Measurements from ENCODE around the gene SEMA4B.
"Not testable (repeated sequence)": the region's sequence is repeated elsewhere in the genome, so short reads cannot be mapped to it uniquely, and the experiment has no call there.

The SEMA4B gene

GRCh38 chr15:90184119-90184785 is 16.9 kb upstream of the SEMA4B start:
- DNase-seq: peak in 2 of 5 experiments; percentile 21 to 35

- DNase-seq: peak; percentile 27 to 67 (median 46)
These were observed 16.1 kb upstream of the SEMA4B start for GRCh38 chr15:90184786-90185704.

- no peak for DNase-seq
These were observed 13.8 kb upstream of the SEMA4B start for GRCh38 chr15:90187257-90187868.

- DNase-seq: not testable (repeated sequence)
These were observed 13.1 kb upstream of the SEMA4B start for GRCh38 chr15:90188065-90188464.

- no peak for DNase-seq
These were observed 12.0 kb upstream of the SEMA4B start for GRCh38 chr15:90188914-90189748.

GRCh38 chr15:90189781-90190467 is 11.2 kb upstream of the SEMA4B start:
- DNase-seq: no peak

- no peak for DNase-seq
These were observed 10.4 kb upstream of the SEMA4B start for GRCh38 chr15:90190606-90191343.

- no peak for DNase-seq
These were observed 9.8 kb upstream of the SEMA4B start for GRCh38 chr15:90191344-90191687.

- peak in 2 of 5 experiments; percentile 9 to 79 for DNase-seq
These were observed 9.2 kb upstream of the SEMA4B start for GRCh38 chr15:90191794-90192509.

GRCh38 chr15:90192961-90193786 is 8.0 kb upstream of the SEMA4B start:
- no peak for DNase-seq

- DNase-seq: no peak
These were observed 6.5 kb upstream of the SEMA4B start for GRCh38 chr15:90194655-90195054.

- no peak for DNase-seq
These were observed 498 bp upstream of the SEMA4B start for GRCh38 chr15:90200534-90201129.

- DNase-seq: no peak
These were observed 830 bp downstream of the SEMA4B start for GRCh38 chr15:90201944-90202375.

GRCh38 chr15:90202929-90203328 is 1.8 kb downstream of the SEMA4B start:
- DNase-seq: no peak

- DNase-seq: no peak
These were observed 2.3 kb downstream of the SEMA4B start for GRCh38 chr15:90203473-90203872.

GRCh38 chr15:90203922-90204321 is 2.8 kb downstream of the SEMA4B start:
- no peak for DNase-seq

GRCh38 chr15:90205050-90205848 is 4.1 kb downstream of the SEMA4B start:
- no peak for DNase-seq

- no peak for DNase-seq
These were observed 4.8 kb downstream of the SEMA4B start for GRCh38 chr15:90205886-90206285.
